SKM-1 treated with dmso at 0.1 percent for 144 hours (cell line): ENCODE measurements around the gene ZBTB7C.

Experiments used
- DNase-seq: peaks from one replicate; lab custom pipeline; 2025; ENCODE audit not compliant: unreplicated experiment; lab: John Stamatoyannopoulos, UW

ZBTB7C gene

GRCh38 chr18:48029296-48029986 lies 379.7 kb downstream of the ZBTB7C start:
- DNase-seq, result no peak

GRCh38 chr18:48028696-48029095 lies 380.5 kb downstream of the ZBTB7C start:
- no peak for DNase-seq

- no peak for DNase-seq
Observed at GRCh38 chr18:48028081-48028480, 381.1 kb downstream of the ZBTB7C start.

- DNase-seq, result no peak
Observed at GRCh38 chr18:48027401-48027963, 381.7 kb downstream of the ZBTB7C start.

DNA sequence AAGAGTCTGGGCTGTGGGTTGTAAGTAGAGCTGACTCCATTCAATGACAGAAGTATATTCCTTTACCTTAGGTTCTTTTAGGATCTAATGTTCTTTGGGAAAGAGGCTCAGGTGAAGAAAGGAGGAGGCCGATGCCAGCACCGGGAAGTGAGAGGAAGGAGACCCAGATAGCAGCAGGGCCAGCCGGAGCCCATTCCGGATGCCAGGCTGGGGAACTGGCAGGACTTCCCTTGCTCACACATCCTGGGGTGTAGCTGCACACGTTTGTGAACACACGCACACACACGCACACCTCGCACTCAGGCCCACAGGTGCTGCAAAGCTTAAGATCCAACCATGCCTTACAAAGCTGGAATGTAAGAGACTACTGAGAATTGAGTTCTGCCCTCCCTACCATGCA lies 383.0 kb downstream of the ZBTB7C start:
- no peak for DNase-seq

DNA sequence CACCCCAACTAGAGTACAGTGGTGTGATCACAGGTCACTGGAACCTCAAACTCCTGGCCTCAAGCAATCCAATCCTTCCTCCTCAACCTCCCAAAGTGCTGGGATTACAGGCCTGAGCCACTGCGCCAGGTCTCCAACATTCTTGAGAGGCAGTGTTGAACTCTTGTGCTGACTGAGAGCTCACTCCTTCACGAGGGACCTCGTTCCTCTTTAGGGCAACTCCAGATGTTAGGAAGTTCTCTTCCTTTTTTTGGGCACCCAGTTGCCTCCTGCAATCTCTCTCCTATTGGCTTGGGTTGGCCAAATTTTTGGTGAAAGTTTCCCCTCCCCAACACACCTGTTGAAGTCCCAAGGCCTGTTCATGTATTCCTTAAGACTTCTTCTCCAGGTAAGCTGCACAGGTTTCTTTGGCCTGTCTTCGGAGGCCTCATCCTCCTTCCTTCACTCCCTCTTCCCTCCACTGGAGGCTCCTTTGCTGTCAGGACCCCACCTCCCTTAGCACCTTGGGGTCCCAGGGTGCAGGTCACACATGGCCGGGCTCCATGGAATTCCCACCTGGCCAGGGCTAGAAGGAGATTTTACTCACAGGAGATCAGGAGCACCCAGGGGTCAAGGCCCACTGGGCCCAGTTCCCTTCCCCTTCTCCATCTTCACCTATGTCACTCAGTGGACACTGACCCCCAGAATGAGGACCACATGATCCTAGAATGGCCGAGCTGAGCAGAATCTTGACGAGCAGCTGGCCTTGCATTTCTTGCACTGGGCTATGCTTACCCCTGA lies 384.1 kb downstream of the ZBTB7C start:
- DNase-seq, result no peak

- DNase-seq, result no peak
Observed at GRCh38 chr18:48024009-48024512, 385.1 kb downstream of the ZBTB7C start.

- DNase-seq, result peak; percentile 35
Observed at GRCh38 chr18:48023334-48024008, 385.7 kb downstream of the ZBTB7C start.

DNA sequence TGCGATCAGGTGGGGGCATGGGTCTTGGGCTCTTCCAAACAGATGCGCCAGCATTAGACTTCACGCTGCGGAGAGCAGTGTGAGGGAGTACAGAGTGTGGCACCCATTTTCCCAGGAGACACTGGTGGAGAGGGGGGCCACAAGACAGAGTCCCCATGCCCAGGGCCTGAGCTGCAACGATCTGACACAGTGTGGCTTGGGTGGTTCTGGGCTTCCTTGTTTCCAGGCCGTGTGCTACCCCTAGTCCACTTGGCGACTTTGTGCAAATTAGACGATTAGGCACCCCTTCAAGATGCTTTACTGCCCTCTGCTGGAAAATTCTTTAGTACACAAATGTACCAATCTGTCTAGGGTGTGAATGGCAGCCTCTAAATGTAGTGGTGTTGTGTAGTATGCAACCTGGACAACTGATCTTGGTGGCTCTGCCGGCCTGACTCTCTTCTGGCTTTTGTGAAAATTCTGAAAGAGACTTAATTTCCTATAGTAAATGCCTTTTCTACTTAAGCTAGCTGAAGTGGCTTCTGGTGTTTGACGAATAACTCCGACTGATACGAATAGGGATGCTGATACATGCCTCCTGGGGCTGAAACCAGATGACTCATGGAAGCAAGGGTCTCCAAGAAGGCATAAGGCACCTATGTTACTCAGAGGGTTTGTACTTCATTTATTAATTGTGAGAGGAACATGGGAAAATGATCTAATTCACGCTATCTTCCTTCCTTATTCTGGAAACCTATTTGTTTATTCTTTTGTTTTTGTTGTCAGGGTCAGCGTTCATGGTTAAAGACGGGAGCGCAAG lies 386.5 kb downstream of the ZBTB7C start:
- peak; percentile 83 for DNase-seq

DNA sequence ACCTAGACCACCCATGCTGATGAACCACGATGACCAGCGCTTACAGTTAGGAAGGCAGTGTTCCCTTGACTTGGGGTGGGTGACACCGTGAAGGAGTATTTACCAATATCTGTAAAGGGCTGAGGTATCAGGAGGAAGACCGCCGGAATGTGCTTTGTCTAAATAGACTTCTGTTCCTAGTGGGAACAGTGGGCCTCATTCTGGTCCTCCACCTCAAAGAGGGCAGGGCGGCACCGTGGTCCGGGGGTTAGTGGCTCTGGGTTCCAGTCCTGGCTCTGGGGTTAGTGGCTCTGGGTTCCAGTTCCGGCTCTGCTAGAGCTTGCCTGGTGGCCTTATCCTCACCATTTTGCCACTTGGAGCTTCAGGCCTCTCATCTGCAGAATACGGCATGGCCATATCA lies 387.2 kb downstream of the ZBTB7C start:
- DNase-seq, result no peak

DNA sequence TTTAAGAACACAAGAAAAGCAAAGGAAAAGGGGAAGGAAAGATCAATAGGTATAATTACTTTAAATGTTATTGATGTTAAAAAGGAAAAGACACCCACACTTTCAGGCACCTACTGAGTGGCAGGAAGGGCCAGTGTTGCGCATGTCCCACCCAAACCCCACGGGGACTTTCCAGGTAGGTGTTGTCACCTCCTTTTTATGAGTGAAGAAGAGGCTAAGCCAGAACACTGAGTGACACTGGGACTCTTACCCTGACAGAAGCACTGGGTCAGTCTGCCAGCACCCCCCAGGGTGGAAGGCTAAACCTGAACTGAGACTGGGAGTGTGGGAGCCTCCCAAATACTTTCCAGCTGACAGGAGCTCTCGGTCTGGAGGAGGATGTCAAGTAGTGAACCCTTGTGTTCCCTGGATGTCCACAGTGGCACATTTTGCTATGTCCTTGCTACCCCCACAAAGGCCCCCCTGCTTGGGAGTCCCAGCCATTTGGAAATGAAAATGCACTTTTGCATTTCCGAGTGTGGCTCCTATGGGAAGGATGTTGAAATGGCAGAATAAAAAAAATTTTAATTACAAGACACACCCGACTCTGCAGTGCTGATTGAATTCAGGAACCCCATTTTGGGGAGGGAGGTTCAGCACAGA lies 387.8 kb downstream of the ZBTB7C start:
- no peak for DNase-seq

GRCh38 chr18:48020337-48021250 lies 388.6 kb downstream of the ZBTB7C start:
- no peak for DNase-seq

GRCh38 chr18:48019557-48020325 lies 389.4 kb downstream of the ZBTB7C start:
- no peak for DNase-seq

GRCh38 chr18:48018851-48019250 lies 390.3 kb downstream of the ZBTB7C start:
- DNase-seq, result no peak

DNA sequence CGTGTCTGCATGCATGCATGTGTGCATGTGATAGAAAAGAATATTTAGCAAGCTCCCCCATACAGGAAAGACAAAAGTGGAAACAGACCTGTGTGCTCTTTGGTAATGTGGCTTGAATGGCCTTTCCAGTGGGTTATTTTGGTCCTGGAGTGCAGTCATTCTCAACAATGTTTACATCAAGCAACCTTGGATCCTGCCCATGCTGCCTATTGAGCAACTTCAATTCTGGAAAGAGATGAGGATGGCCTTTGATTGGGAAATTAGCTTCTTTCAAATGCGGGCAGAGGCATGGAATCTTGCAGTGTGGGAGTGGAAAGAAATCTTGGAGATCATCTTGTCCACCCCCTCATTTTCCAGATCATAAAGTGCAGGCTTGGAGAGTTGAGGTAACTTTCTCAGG lies 391.5 kb downstream of the ZBTB7C start:
- DNase-seq, result no peak

- DNase-seq, result no peak
Observed at GRCh38 chr18:48013162-48013561, 396.0 kb downstream of the ZBTB7C start.

- DNase-seq, result no peak
Observed at GRCh38 chr18:48011926-48012465, 397.2 kb downstream of the ZBTB7C start.

- no peak for DNase-seq
Observed at GRCh38 chr18:48010264-48010663, 398.9 kb downstream of the ZBTB7C start.
